Measurements from ENCODE around the gene PCNX2.

DNA sequence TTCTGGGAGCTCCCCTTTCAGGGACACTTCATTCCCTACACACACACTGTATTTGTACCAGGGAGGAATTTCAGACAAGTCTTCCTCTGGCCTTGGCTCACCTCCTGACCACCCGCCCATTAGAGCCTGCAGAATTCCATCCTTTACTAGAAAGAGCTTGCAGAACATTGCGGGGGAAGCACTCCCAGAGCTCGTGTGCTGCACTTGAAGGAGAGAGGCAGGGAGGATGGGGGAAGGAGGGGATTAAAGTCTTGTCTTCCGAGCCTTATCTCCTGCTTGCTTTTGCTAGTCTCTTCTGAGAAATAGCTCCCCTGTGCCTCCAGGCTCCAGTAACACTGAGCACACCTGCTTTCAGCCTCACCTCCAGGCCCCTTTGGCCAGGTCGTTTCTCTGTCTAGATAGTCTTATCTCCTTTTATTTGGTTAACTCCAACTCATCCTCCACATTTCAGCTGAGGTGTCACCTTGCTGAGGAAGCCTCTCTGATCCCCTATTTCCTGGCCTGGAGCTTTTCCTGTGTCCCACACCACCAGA, 62.0 kb downstream of the PCNX2 start:
- TF ChIP-seq, protein P1, sequence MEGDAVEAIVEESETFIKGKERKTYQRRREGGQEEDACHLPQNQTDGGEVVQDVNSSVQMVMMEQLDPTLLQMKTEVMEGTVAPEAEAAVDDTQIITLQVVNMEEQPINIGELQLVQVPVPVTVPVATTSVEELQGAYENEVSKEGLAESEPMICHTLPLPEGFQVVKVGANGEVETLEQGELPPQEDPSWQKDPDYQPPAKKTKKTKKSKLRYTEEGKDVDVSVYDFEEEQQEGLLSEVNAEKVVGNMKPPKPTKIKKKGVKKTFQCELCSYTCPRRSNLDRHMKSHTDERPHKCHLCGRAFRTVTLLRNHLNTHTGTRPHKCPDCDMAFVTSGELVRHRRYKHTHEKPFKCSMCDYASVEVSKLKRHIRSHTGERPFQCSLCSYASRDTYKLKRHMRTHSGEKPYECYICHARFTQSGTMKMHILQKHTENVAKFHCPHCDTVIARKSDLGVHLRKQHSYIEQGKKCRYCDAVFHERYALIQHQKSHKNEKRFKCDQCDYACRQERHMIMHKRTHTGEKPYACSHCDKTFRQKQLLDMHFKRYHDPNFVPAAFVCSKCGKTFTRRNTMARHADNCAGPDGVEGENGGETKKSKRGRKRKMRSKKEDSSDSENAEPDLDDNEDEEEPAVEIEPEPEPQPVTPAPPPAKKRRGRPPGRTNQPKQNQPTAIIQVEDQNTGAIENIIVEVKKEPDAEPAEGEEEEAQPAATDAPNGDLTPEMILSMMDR (IDR thresholded peaks at IDR 0.05): no peak
- TF ChIP-seq ZFX (IDR thresholded peaks at IDR 0.05; ENCODE audit: borderline replicate concordance): no peak

All from 22Rv1 (cell line).